ENCODE measurements around the gene ZFHX3.

The ZFHX3 gene

GRCh38 chr16:72894293-72895151 lies 153.4 kb downstream of the ZFHX3 start:
- DNase-seq, result no peak

- no peak for DNase-seq
Observed at GRCh38 chr16:72891291-72892227, 156.4 kb downstream of the ZFHX3 start.

- DNase-seq, result no peak
Observed at GRCh38 chr16:72890587-72890986, 157.3 kb downstream of the ZFHX3 start.

- DNase-seq, result no peak
Observed at GRCh38 chr16:72889616-72890582, 158.0 kb downstream of the ZFHX3 start.

- DNase-seq, result no peak
Observed at GRCh38 chr16:72887537-72887936, 160.4 kb downstream of the ZFHX3 start.

- no peak for DNase-seq
Observed at GRCh38 chr16:72886346-72886974, 161.5 kb downstream of the ZFHX3 start.

GRCh38 chr16:72884573-72884972 lies 163.4 kb downstream of the ZFHX3 start:
- no peak for DNase-seq

GRCh38 chr16:72884037-72884436 lies 163.9 kb downstream of the ZFHX3 start:
- no peak for DNase-seq

GRCh38 chr16:72879846-72880245 lies 168.1 kb downstream of the ZFHX3 start:
- no peak for DNase-seq

GRCh38 chr16:72878301-72879269 lies 169.3 kb downstream of the ZFHX3 start:
- no peak for DNase-seq

GRCh38 chr16:72877374-72878028 lies 170.4 kb downstream of the ZFHX3 start:
- DNase-seq, result peak; percentile 8

GRCh38 chr16:72876981-72877373 lies 171.0 kb downstream of the ZFHX3 start:
- DNase-seq, result no peak

GRCh38 chr16:72876221-72876620 lies 171.7 kb downstream of the ZFHX3 start:
- DNase-seq, result no peak

- DNase-seq, result no peak
Observed at GRCh38 chr16:72875291-72876031, 172.5 kb downstream of the ZFHX3 start.

GRCh38 chr16:72873853-72874252 lies 174.1 kb downstream of the ZFHX3 start:
- DNase-seq, result no peak

- DNase-seq, result no peak
Observed at GRCh38 chr16:72873044-72873443, 174.9 kb downstream of the ZFHX3 start.

GRCh38 chr16:72865835-72866234 lies 182.1 kb downstream of the ZFHX3 start:
- no peak for DNase-seq

GRCh38 chr16:72865258-72865657 lies 182.7 kb downstream of the ZFHX3 start:
- no peak for DNase-seq

- no peak for DNase-seq
Observed at GRCh38 chr16:72864130-72864833, 183.6 kb downstream of the ZFHX3 start.

Measured in T1000 (cell line).